Measurements from ENCODE around the gene CCL17.
"Not testable (repeated sequence)": the region's sequence is repeated elsewhere in the genome, so short reads cannot be mapped to it uniquely, and the experiment has no call there.

CCL17 gene

DNA sequence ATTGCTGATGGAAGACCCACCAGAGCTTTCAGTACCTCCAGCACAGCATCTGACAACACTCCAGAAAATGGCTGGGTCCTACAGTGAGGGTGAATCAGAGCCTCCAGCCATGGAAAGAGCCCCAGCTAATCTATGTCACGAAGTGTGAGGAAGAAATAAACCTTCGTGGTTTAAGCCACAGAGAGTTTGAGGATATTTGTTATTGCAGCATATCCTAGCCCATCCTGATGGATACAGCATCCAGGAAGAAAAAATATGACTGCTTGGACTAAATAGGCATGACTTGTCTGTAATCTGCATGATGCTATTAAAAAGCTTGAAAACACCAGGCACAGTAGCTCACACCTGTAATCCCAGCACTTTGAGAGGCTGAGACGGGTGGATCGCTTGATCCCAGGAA is 13.3 kb upstream of the CCL17 start:
- TF ChIP-seq, protein P1, sequence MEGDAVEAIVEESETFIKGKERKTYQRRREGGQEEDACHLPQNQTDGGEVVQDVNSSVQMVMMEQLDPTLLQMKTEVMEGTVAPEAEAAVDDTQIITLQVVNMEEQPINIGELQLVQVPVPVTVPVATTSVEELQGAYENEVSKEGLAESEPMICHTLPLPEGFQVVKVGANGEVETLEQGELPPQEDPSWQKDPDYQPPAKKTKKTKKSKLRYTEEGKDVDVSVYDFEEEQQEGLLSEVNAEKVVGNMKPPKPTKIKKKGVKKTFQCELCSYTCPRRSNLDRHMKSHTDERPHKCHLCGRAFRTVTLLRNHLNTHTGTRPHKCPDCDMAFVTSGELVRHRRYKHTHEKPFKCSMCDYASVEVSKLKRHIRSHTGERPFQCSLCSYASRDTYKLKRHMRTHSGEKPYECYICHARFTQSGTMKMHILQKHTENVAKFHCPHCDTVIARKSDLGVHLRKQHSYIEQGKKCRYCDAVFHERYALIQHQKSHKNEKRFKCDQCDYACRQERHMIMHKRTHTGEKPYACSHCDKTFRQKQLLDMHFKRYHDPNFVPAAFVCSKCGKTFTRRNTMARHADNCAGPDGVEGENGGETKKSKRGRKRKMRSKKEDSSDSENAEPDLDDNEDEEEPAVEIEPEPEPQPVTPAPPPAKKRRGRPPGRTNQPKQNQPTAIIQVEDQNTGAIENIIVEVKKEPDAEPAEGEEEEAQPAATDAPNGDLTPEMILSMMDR (IDR thresholded peaks at IDR 0.05; ENCODE audit: borderline replicate concordance, insufficient read depth, low read depth, low read length), result no peak
- no peak overlapping the region for H3K4me3 ChIP-seq (ENCODE audit: low read depth, low read length)

DNA sequence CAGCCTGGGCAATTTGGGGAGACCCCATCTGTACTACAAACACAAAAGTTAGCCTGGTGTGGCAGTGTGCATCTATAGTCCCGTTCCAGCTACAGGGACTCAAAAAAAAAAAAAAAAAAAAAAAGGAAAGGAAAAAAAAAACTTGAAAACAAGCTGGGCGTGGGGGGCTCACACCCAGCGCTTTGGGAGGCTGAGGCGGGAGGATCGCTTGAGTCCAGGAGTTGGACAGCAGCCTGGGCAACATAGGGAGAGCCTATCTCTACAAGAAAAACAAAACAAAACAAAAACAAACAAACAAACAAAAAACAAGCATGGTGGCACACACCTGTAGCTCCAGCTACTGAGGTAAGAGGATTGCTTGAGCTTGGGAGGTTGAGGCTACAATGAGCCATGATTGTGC is 12.9 kb upstream of the CCL17 start:
- TF ChIP-seq, protein P1 (IDR thresholded peaks at IDR 0.05; ENCODE audit: borderline replicate concordance, insufficient read depth, low read depth, low read length), result no peak
- no peak overlapping the region for H3K4me3 ChIP-seq (ENCODE audit: low read depth, low read length)

DNA sequence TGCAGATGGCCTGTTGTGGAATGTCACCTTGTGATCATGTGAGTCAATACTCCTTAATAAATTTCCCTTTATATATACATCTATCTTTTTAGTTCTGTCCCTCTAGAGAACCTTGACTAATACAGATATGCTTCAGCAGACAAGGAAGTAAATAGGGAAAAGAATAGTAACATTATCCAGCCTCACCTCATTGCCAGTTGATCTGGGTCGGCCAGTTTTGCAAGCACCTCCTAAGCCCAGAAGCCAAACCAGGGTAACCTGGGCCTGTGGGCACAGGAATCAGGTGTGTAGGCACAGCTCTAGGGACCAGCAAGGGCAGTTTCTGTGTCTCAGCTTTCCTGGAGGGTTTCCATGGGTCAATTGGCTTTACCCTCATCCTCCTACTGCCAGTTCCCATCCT is 11.9 kb upstream of the CCL17 start:
- TF ChIP-seq, protein P1 (IDR thresholded peaks at IDR 0.05; ENCODE audit: borderline replicate concordance, insufficient read depth, low read depth, low read length), result no peak
- H3K4me3 ChIP-seq (ENCODE audit: low read depth, low read length), result no peak overlapping the region

DNA sequence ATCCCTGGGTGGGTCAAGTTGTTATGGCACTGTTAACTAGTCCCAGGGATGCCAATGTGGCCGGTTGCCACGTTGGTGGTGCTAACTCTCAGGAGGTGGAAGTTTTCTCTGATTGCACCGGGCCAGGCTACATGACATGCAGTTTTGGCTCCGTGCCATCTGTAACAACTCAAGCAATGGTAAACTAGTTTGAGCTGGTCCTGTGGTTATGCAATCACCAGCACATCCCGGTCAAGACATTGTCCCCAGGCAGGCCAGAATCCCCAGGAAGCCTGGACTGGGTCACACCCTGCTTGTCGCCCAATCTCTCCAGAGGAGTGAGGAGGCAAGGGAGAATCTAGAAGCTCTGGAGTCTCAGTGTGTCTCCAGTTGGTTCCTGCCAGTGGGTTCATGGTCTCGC is 10.1 kb upstream of the CCL17 start:
- TF ChIP-seq, protein P1 (IDR thresholded peaks at IDR 0.05; ENCODE audit: borderline replicate concordance, insufficient read depth, low read depth, low read length), result no peak

DNA sequence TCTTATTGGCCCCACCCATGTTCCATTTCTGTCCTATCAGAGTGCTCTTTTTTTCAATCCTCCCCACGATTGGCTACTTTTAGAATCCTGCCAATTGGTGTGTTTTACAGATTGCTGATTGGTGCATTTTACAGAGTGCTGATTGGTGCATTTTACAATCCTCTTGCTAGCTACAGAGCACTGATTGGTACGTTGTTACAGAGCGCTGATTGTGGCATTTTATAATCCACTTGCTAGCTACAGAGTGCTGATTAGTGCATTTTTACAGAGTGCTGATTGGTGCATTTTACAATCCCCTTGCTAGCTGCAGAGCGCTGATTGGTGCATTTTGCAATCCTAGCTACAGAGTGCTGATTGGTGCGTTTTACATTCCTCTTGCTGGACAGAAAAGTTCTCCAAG is 9.5 kb upstream of the CCL17 start:
- TF ChIP-seq, protein P1 (IDR thresholded peaks at IDR 0.05; ENCODE audit: borderline replicate concordance, insufficient read depth, low read depth, low read length), result no peak
- no peak overlapping the region for H3K4me3 ChIP-seq (ENCODE audit: low read depth, low read length)

More for the DNA sequence above, 10.1 kb upstream of the CCL17 start:
- no peak overlapping the region for H3K4me3 ChIP-seq (ENCODE audit: low read depth, low read length)

DNA sequence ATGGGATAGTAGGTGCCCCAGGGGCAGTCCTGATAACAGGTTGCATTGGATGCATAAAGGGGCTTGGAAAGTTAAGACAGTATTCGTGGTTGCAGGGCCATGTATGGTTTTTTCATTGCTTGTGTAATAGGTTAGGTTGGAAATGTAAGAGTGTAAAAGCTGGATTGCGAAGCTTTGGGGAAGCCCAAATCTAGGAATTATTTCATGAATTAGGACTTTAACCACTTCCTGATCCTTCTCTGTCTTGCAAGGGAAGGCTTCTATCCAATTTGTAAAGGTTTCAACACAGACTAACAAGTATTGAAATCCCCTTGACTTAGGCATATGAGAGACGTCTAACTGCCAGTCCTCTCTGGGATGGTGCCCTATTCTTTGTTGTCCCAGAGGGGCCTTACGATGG is 7.8 kb upstream of the CCL17 start:
- TF ChIP-seq, protein P1 (IDR thresholded peaks at IDR 0.05; ENCODE audit: borderline replicate concordance, insufficient read depth, low read depth, low read length), result no peak
- no peak overlapping the region for H3K4me3 ChIP-seq (ENCODE audit: low read depth, low read length)

DNA sequence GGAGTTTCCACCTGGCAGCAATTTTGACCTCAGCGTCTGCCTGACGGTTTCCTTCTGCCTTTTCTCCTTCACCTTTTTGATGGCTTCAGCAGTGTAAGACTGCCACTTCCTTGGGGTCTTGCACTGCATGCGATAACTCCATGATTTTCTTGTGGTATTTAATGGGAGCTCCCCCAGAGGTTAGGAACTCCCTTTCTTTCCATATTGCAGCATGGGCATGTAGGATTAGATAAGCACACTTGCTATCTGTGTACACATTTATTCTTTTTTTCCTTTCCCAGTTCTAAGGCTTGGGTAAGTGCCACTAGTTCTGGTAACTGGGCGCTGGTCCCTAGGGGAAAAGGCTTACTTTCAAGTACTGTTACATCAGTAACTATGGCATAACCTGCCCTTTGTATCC is 7.1 kb upstream of the CCL17 start:
- not testable (repeated sequence) for H3K4me3 ChIP-seq (ENCODE audit: low read depth, low read length)
